GM19025 (cell line): ENCODE data around the gene RPS17.
A peak's percentile ranks its signal among the peaks of the same experiment; 100 is the strongest.
"Not testable (repeated sequence)": the region's sequence is repeated elsewhere in the genome, so short reads cannot be mapped to it uniquely, and the experiment has no call there.

Experiments used
- ATAC-seq: cut with Tn5 transposase; IDR thresholded peaks from one replicate; pipeline ENCODE4 v1.9.1; 2021; ENCODE audit warnings: mild to moderate bottlenecking, low read depth, moderate library complexity; ENCODE audit not compliant: unreplicated experiment

RPS17 gene

DNA sequence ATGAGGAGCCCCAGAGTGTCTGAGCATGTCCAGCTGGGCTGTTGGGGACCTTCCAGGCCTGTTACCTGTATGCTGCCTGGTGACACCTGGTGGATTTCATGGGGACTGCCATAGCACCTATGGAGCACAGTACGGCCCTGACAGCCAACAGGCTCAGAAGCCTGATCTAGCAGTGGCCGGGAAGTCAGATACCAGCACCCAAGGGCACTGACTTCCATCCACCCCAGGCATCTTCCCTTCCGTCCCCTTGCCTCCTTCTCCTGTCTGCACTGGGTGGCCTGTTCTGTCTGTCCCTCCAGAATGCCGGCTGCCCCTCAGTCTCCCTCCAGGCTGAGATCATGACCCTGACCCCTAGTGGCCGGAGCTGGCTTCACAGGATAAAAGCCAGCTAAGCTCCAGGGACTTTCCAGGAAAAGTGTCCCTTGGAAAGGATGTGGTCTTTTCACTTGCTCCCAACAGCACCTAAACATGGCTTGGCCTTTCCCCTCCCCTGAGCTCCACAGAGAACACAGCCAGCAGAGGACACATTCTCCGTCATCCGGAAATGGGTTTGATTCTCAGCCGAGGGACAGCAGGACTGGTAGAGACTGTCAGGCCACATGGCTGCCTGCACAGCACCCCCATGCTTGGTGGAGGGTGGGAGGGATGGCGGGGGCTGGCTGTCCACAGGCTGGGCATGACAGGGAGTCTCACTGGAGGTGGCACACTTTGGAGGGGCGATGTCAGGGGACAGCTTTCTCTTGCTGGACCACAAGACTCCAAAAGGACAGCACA lies 9.5 kb downstream of the RPS17 start:
- peak; percentile 85 for ATAC-seq

DNA sequence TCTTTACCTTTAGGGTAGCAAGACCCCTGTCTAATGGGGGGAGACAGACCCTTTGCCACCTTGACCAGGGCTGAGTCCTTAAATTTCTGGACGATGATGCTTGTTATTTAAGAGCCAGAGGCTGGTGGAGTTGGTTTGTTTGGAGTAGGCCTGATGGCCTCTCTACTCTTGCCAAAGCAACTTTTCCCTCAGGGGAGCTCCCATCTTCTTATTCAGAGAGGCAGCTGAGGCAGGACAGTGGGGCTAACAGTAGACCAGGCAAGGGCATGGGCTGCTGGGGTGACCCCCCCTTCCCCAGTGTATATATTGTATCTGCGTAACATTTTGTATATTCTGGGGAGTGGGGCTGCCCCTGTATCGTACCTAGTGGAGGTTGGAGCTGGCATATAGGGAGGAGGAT lies 10.3 kb downstream of the RPS17 start:
- ATAC-seq, result no peak

GRCh38 chr15:82513587-82513986 lies 26.7 kb downstream of the RPS17 start:
- ATAC-seq, result not testable (repeated sequence)

DNA sequence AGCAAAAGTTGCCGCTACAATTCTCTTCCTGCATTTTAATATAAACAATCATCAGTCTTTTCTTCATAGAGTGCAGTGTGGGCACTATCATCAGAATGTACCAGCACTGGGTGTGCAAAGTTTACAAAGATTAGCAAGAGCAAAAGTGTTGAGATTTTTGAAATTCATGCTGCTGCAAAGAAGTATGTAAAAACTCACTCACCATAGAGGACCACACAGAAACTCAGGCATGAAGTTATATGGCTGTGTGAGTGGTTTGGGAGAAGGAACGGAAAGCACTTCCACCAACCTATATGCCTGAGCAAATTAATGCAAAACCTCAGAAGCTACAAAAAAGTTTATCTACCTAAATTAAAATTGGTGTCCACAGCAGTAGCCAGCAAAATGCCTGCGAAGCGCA lies 32.6 kb downstream of the RPS17 start:
- not testable (repeated sequence) for ATAC-seq

DNA sequence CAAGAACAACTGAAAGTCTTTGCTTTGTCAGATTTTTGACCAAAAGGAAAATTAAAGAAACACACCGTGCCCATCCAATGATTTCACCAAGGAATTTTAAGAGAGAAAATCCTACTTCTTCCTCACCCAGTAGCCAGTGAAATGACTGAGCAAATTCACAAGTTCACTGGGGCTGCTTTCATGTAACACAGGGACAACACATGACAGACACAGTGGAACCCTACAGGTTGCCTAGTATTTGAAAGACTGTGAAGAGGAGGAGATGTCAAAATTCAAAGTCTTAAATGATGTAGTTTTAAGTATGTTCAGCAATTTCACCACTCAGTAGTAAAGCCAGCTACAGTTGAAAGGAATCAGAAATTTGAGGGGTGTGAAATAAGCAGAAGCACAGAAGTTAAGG lies 33.2 kb downstream of the RPS17 start:
- not testable (repeated sequence) for ATAC-seq

- ATAC-seq, result not testable (repeated sequence)
Observed at GRCh38 chr15:82505842-82506241, 34.4 kb downstream of the RPS17 start.

DNA sequence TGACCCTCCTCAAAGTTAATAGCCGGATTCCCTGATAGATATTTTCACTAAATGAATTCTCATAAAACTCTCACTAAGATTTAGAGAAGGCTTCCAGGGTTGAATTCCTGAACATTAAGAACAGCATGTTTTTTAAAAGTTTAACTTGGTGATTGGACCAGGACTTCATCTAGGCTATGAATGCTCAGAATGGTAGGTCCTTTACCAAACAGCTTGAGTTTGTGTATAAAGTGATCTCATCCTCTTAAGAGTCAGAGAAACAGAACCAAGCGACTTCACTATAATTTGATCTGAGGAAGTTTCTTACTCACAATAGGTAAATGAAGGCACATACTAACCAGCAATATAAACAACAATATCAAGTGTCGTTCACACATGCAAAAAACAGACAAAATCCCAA lies 36.2 kb downstream of the RPS17 start:
- ATAC-seq, result not testable (repeated sequence)

DNA sequence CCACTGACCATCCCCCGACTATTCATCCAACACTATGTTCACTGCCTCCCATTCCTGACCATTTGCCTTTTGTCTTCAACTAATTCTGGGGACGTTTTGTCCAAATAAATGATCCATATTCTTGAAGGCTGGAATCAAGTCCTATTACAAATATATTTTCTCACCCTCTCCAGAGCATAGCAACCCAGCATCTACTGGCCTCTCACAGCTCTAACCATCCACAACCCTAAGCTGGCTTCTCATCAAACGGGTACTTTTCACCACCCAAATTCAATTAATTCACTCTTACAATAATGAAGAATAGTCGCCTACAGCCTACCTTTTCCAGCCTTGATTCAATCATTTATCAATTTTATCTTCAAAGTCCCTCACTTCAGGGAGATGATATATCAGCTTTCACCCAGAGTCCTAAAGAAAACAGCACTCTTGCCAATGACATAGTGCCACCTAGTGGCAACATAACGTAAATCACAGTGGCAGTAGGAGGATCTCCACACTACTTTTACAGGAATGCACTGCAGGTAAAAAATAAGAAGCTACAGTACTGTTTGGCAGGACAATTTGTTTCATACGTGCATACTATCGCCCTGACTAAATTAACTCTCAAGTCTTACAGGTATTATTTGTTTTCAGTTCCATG lies 37.4 kb downstream of the RPS17 start:
- not testable (repeated sequence) for ATAC-seq

GRCh38 chr15:82500772-82501171 lies 39.5 kb downstream of the RPS17 start:
- ATAC-seq, result not testable (repeated sequence)

- ATAC-seq, result not testable (repeated sequence)
Observed at GRCh38 chr15:82497978-82498377, 42.3 kb downstream of the RPS17 start.

DNA sequence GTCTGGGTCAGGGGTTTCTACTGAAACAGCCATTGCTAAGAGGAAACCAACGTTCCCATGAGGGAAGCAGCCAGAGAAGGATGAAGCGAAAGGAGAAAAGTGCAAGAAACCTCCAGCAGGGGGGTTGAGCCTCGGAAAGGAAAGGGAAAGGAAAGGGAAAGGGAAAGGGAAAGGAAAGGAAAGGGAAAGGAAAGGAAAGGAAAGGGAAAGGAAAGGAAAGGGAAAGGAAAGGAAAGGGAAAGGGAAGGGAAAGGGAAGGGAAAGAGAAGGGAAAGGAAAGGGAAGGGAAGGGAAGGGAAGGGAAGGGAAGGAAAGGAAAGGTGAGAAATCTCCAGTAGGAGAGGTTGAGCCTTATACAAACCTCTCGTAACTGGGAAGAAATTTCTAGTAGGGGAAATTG lies 52.0 kb downstream of the RPS17 start:
- ATAC-seq, result not testable (repeated sequence)

DNA sequence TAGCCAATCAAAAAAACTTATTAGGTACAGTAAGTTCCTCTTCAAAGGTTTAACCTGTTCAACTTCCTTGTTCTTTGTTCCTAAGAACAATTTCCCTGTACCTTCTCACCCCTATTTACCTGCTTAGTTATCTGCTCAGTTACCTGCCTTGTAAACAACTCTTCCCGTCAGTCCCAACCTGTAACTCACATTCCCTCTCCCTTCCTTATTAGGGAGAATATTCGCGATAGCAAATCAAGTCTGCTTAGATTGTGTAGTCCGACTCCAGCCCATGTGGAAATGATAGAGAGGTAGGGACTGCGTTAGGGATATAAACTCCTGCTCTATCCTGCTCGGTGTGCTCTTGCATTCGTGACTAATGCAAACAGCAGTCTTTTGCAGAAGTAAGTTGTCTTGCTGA lies 53.2 kb downstream of the RPS17 start:
- not testable (repeated sequence) for ATAC-seq
